ENCODE data around the gene TTC9.

The TTC9 gene

GRCh38 chr14:70708717-70709570 is 67.2 kb downstream of the TTC9 start:
- peaks cover 2% of the 10 kb centered on the region; the same call in 1 of the 2 replicates for H3K4me1 ChIP-seq (ENCODE audit: insufficient read depth, low read length)
- H3K36me3 ChIP-seq (ENCODE audit: insufficient read depth, low read length) = no peaks in the 10 kb centered on the region
- no peak overlapping the region for H3K9ac ChIP-seq (ENCODE audit: low read depth, low read length)
- no peak overlapping the region for H2AFZ ChIP-seq (ENCODE audit: low read depth, low read length)
- no peaks in the 10 kb centered on the region for H3K9me3 ChIP-seq (ENCODE audit: insufficient read depth, low read length, severe bottlenecking)
- H4K20me1 ChIP-seq (ENCODE audit: insufficient read depth, low read length) = no peaks in the 10 kb centered on the region
- ATAC-seq (ENCODE audit: insufficient read depth, low read depth) (no peak), DNase-seq (no peak)
- H3K4me3 ChIP-seq (ENCODE audit: low read depth in 1 of 2, low read length in 2 of 2) = no peak overlapping the region
- H3K79me2 ChIP-seq (ENCODE audit: insufficient read depth, low read length) = no peaks in the 10 kb centered on the region
- H3K27ac ChIP-seq (ENCODE audit: low read length) = no peak overlapping the region
- no peak for TF ChIP-seq CTCF (IDR thresholded peaks at IDR 0.05; ENCODE audit: borderline replicate concordance, extremely low read depth, low read length, poor library complexity, severe bottlenecking)
- TF ChIP-seq EZH2 (IDR thresholded peaks at IDR 0.05; ENCODE audit: borderline replicate concordance, low read depth, low read length, severe bottlenecking) = no peak
- H3K27me3 ChIP-seq (ENCODE audit: insufficient read depth, low read length, poor library complexity) = peaks cover 8% of the 10 kb centered on the region
- no peak overlapping the region for H3K4me2 ChIP-seq (ENCODE audit: insufficient read depth, low read length)

GRCh38 chr14:70709726-70710382 is 68.1 kb downstream of the TTC9 start:
- no peaks in the 10 kb centered on the region for H3K36me3 ChIP-seq (ENCODE audit: insufficient read depth, low read length)
- no peak overlapping the region for H3K4me2 ChIP-seq (ENCODE audit: insufficient read depth, low read length)
- no peaks in the 10 kb centered on the region for H3K79me2 ChIP-seq (ENCODE audit: insufficient read depth, low read length)
- no peaks in the 10 kb centered on the region for H4K20me1 ChIP-seq (ENCODE audit: insufficient read depth, low read length)
- no peak overlapping the region for H3K4me3 ChIP-seq (ENCODE audit: low read depth in 1 of 2, low read length in 2 of 2)
- peaks cover 6% of the 10 kb centered on the region; the same call in 1 of the 2 replicates for H3K4me1 ChIP-seq (ENCODE audit: insufficient read depth, low read length)
- ATAC-seq (ENCODE audit: insufficient read depth, low read depth) (no peak), DNase-seq (no peak)
- no peak overlapping the region for H3K9ac ChIP-seq (ENCODE audit: low read depth, low read length)
- H3K27me3 ChIP-seq (ENCODE audit: insufficient read depth, low read length, poor library complexity) = peaks cover 8% of the 10 kb centered on the region
- TF ChIP-seq EZH2 (IDR thresholded peaks at IDR 0.05; ENCODE audit: borderline replicate concordance, low read depth, low read length, severe bottlenecking) = no peak
- no peak for TF ChIP-seq CTCF (IDR thresholded peaks at IDR 0.05; ENCODE audit: borderline replicate concordance, extremely low read depth, low read length, poor library complexity, severe bottlenecking)
- H2AFZ ChIP-seq (ENCODE audit: low read depth, low read length) = no peak overlapping the region
- H3K9me3 ChIP-seq (ENCODE audit: insufficient read depth, low read length, severe bottlenecking) = no peaks in the 10 kb centered on the region
- H3K27ac ChIP-seq (ENCODE audit: low read length) = no peak overlapping the region

- TF ChIP-seq EZH2 (IDR thresholded peaks at IDR 0.05; ENCODE audit: borderline replicate concordance, low read depth, low read length, severe bottlenecking) (no peak), CTCF (IDR thresholded peaks at IDR 0.05; ENCODE audit: borderline replicate concordance, extremely low read depth, low read length, poor library complexity, severe bottlenecking) (no peak)
Observed at GRCh38 chr14:70711451-70711850, 69.7 kb downstream of the TTC9 start.

More at GRCh38 chr14:70711451-70711850, 69.7 kb downstream of the TTC9 start:
- DNase-seq (no peak), ATAC-seq (ENCODE audit: insufficient read depth, low read depth) (no peak)
- Histone ChIP-seq H3K4me1 (ENCODE audit: insufficient read depth, low read length) (peaks cover 6% of the 10 kb centered on the region; the same call in 1 of the 2 replicates), H3K79me2 (ENCODE audit: insufficient read depth, low read length) (no peaks in the 10 kb centered on the region), H3K4me3 (ENCODE audit: low read depth in 1 of 2, low read length in 2 of 2) (no peak overlapping the region), H3K9me3 (ENCODE audit: insufficient read depth, low read length, severe bottlenecking) (no peaks in the 10 kb centered on the region), H3K36me3 (ENCODE audit: insufficient read depth, low read length) (no peaks in the 10 kb centered on the region), H2AFZ (ENCODE audit: low read depth, low read length) (no peak overlapping the region), H3K4me2 (ENCODE audit: insufficient read depth, low read length) (no peak overlapping the region), H4K20me1 (ENCODE audit: insufficient read depth, low read length) (no peaks in the 10 kb centered on the region), H3K27me3 (ENCODE audit: insufficient read depth, low read length, poor library complexity) (peaks cover 8% of the 10 kb centered on the region), H3K9ac (ENCODE audit: low read depth, low read length) (no peak overlapping the region), H3K27ac (ENCODE audit: low read length) (no peak overlapping the region)
